ENCODE data around the gene FAM209B. TPM values are rescaled to one million over a fixed set of nuclear protein-coding genes. Genes with fewer than 3 reads are reported as not detected.
"Not testable (repeated sequence)": the region's sequence is repeated elsewhere in the genome, so short reads cannot be mapped to it uniquely, and the experiment has no call there.

The FAM209B gene
- total RNA-seq, 4 donors from 2014 or later, result not detected

GRCh38 chr20:56518721-56519398 lies 14.2 kb upstream of the FAM209B start:
- ATAC-seq (ENCODE audit: low FRiP score) (no peak), DNase-seq (ENCODE audit: low spot score) (no peak)
- TF ChIP-seq, protein P1, sequence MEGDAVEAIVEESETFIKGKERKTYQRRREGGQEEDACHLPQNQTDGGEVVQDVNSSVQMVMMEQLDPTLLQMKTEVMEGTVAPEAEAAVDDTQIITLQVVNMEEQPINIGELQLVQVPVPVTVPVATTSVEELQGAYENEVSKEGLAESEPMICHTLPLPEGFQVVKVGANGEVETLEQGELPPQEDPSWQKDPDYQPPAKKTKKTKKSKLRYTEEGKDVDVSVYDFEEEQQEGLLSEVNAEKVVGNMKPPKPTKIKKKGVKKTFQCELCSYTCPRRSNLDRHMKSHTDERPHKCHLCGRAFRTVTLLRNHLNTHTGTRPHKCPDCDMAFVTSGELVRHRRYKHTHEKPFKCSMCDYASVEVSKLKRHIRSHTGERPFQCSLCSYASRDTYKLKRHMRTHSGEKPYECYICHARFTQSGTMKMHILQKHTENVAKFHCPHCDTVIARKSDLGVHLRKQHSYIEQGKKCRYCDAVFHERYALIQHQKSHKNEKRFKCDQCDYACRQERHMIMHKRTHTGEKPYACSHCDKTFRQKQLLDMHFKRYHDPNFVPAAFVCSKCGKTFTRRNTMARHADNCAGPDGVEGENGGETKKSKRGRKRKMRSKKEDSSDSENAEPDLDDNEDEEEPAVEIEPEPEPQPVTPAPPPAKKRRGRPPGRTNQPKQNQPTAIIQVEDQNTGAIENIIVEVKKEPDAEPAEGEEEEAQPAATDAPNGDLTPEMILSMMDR (IDR thresholded peaks at IDR 0.05), result no peak

DNA sequence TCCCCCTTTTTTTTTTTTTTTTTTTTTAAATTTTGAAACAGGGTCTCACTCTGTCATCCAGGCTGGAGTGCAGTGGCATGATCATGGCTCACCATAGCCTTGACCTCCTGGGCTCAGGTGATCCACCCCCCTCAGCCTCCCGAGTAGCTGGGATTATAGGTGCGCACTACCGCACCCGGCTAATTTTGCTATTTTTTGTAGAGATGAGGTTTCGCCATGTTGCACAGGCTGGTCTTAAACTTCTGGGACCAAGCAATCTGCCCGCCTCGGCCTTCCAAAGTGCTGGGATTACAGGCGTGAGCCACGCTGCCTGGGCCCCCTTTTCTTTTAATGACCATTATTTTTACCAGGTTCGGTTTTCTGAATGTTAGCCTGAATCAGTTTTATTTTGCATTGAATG lies 13.5 kb upstream of the FAM209B start:
- DNase-seq (ENCODE audit: low spot score) (no peak), ATAC-seq (ENCODE audit: low FRiP score) (no peak)
- TF ChIP-seq, protein P1 (IDR thresholded peaks at IDR 0.05), result no peak

DNA sequence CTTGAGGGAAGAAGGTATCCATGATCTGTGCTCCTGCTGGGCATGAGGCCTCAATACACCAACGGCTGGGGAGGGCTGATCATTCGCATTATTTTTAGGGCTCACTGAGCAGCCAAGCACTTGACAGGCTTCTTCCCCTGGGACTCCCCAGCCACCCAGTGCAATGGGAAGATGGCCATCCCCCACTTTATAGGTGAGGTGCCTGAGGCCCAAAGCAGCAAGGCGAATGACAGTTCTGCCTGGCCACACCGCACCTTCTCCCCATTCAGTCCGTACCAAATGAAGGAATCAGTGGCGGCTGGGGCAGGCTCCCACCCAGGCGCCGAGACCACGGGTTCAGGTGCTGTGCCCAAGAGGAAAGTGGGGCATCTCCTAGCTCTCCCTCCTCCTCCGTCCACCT lies 12.9 kb upstream of the FAM209B start:
- TF ChIP-seq, protein P1 (IDR thresholded peaks at IDR 0.05), result no peak
- no peak for DNase-seq (ENCODE audit: low spot score)

GRCh38 chr20:56520746-56521354 lies 12.2 kb upstream of the FAM209B start:
- DNase-seq (ENCODE audit: low spot score); ATAC-seq (ENCODE audit: low FRiP score): not testable (repeated sequence)

More for the DNA sequence above, 12.9 kb upstream of the FAM209B start:
- ATAC-seq (ENCODE audit: low FRiP score), result no peak

DNA sequence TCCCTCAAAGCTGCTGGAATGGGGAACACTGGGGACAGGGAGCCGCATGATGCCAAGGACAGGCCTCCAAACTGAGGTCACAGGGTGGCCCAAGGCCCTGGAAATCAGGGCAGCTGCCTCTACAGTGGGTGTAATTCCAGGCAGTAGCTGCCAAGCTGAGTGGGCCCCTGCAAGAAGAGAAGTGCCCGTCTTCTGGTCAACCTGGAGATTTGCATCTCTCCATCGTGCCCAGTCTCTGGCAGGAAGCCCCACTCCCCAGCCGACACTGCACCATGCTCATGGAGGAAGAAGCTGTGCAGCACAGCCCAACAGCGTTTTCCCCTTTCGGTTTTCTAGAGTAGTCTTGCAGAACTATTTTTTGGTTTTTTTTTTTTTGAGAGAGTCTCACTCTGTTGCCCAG lies 10.7 kb upstream of the FAM209B start:
- DNase-seq (ENCODE audit: low spot score) (no peak), ATAC-seq (ENCODE audit: low FRiP score) (no peak)
- TF ChIP-seq, protein P1 (IDR thresholded peaks at IDR 0.05), result no peak

DNA sequence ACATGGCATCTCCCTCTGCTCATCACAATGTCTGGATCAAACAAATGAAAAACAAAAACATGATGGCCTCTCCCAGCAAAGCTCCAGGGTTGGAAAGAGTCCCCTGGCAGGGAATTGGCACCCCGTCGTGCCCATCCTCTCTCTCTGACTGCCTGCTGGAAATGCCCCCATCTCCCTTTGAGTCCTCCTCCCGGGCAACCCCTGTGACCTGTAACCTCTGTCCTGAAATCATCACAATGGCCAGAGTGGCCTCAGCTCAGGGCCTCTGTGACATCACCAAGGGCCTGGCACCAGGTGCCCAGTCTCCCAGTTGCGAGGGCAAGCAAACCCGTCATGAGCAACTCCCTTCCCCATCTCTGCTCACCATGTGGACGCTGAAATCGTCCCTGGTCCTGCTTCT lies 8.6 kb upstream of the FAM209B start, which contains the start of gene FAM209A:
TSS of gene FAM209A (plus strand) at position 301 of the 400 bp plus-strand sequence. CDS start at position 366, 65 bp downstream.
- not testable (repeated sequence) for ATAC-seq (ENCODE audit: low FRiP score); DNase-seq (ENCODE audit: low spot score)

GRCh38 chr20:56527521-56527920 lies 5.5 kb upstream of the FAM209B start:
- DNase-seq (ENCODE audit: low spot score) (no peak), ATAC-seq (ENCODE audit: low FRiP score) (no peak)
- TF ChIP-seq, protein P1 (IDR thresholded peaks at IDR 0.05), result no peak

GRCh38 chr20:56537997-56538396 lies 5.0 kb downstream of the FAM209B start:
- TF ChIP-seq, protein P1 (IDR thresholded peaks at IDR 0.05), result no peak
- ATAC-seq (ENCODE audit: low FRiP score) (no peak), DNase-seq (ENCODE audit: low spot score) (no peak)

Measured in omental fat pad (tissue), 4 donors.